Esophagus muscularis mucosa (tissue), 4 donors: Measurements from ENCODE around the gene BEST1. TPM values are rescaled to one million over a fixed set of nuclear protein-coding genes. Genes with fewer than 3 reads are reported as not detected.

Experiments used
- DNase-seq: peaks from one replicate; pipeline ENCODE4 v3.0.0-alpha.2; 2017; ENCODE audit errors: extremely low spot score
- H3K27ac ChIP-seq, 4 donors: fragments of 200-600 bp; sonication (generic); replicated peaks in 1 of 4; 1 replicate in 3 of 4; 2 replicates in 1 of 4; pipeline ENCODE4 v1.5.1; 2016 to 2019; ENCODE audit warnings: mild to moderate bottlenecking in 1 of 4
- H3K27me3 ChIP-seq, 4 donors: fragments of 200-600 bp; sonication (generic); one replicate each; pipeline versions ENCODE4 v1.5.1 to v1.6.0; 2016 to 2019
- H3K36me3 ChIP-seq, 4 donors: fragments of 200-600 bp; sonication (generic); one replicate each; pipeline ENCODE4 v1.5.1; 2016 to 2019
- H3K4me1 ChIP-seq, 4 donors: fragments of 200-600 bp; sonication (generic); one replicate each; pipeline ENCODE4 v1.5.1; 2016 to 2019
- H3K4me3 ChIP-seq, 4 donors: fragments of 200-600 bp; sonication (generic); 1 replicate in 2 of 4; 2 replicates in 2 of 4; pipeline ENCODE4 v1.5.1; 2016 to 2019; ENCODE audit warnings: mild to moderate bottlenecking in 4 of 4, moderate library complexity in 1 of 4
- H3K9me3 ChIP-seq, 4 donors: fragments of 200-600 bp; sonication (generic); 1 replicate in 3 of 4; 2 replicates in 1 of 4; pipeline ENCODE4 v1.5.1; 2016 to 2019
- CTCF ChIP-seq, 3 experiments: fragments of 200-600 bp in 2 of 3; fragments of 450-650 bp in 1 of 3; sonication (generic) in 2 of 3; IDR thresholded peaks; one replicate each; pipeline ENCODE4 v1.5.1; 2017 to 2019; ENCODE audit warnings: antibody characterized with exemption in 3 of 3, mild to moderate bottlenecking in 2 of 3, moderate library complexity in 1 of 3
- EP300 ChIP-seq: sonication (generic); formaldehyde crosslinking; IDR thresholded peaks from one replicate; pipeline ENCODE4 v1.6.1; 2017; ENCODE audit warnings: antibody characterized with exemption
- POLR2A ChIP-seq: fragments of 450-650 bp; IDR thresholded peaks from one replicate; pipeline ENCODE4 v1.6.1; 2017; ENCODE audit warnings: antibody characterized with exemption, moderate library complexity, mild to moderate bottlenecking, low read depth
- POLR2AphosphoS5 ChIP-seq, 2 donors: sonication (generic); formaldehyde crosslinking; IDR thresholded peaks; one replicate each; pipeline ENCODE4 v1.6.1; 2017; ENCODE audit warnings: antibody characterized with exemption in 2 of 2
- WGBS: methylation state at CpG from one replicate; pipeline ENCODE4 v1.1.5; 2018; 5-methylcytosine and 5-hydroxymethylcytosine counted together
- intact Hi-C: fragments of 100-400 bp; cut with DNase I; formaldehyde crosslinking; loops from one replicate; pipeline ENCODE4 v1.15.1; 2023
- total RNA-seq, 4 donors: library from RNA; depleted of rRNA; stranded (reverse); fragments of >200 nt; gene quantifications; one replicate each; pipeline versions ENCODE4 v1.1.0 to v1.2.1, GENCODE V29; 2016

BEST1 gene
- total RNA-seq, 4 donors from 2014 or later, result 2.2 to 5.0 (median 4.3) TPM

- Histone ChIP-seq H3K4me3 (peak overlapping the region; percentile 49 to 64 (median 52)), H3K9me3 (no peaks in the 10 kb centered on the region), H3K27ac (peak overlapping the region; percentile 69 to 81 (median 76)), H3K27me3 (peaks cover 0 to 36% (median 0%) of the 10 kb centered on the region in 4 donors), H3K4me1 (peaks cover 16 to 36% (median 23%) of the 10 kb centered on the region in 4 donors), H3K36me3 (peaks cover 0 to 29% (median 5%) of the 10 kb centered on the region in 4 donors)
- no peak for DNase-seq
- intact Hi-C loops, result loop anchor here (5.0 kb wide), 1 partner anchor 127 kb away; no protein-coding TSS in a partner anchor
- TF ChIP-seq CTCF (IDR thresholded peaks at IDR 0.05) (peak in 1 of 3 experiments; percentile 23), POLR2A (peak; percentile 37), EP300 (no peak), POLR2AphosphoS5 (IDR thresholded peaks at IDR 0.05) (peak; percentile 74 to 78)
- 7% methylated on average over 17 of the region's 21 CpGs for WGBS
Observed at GRCh38 chr11:61954851-61955421, 4.8 kb downstream of the BEST1 start.

DNA sequence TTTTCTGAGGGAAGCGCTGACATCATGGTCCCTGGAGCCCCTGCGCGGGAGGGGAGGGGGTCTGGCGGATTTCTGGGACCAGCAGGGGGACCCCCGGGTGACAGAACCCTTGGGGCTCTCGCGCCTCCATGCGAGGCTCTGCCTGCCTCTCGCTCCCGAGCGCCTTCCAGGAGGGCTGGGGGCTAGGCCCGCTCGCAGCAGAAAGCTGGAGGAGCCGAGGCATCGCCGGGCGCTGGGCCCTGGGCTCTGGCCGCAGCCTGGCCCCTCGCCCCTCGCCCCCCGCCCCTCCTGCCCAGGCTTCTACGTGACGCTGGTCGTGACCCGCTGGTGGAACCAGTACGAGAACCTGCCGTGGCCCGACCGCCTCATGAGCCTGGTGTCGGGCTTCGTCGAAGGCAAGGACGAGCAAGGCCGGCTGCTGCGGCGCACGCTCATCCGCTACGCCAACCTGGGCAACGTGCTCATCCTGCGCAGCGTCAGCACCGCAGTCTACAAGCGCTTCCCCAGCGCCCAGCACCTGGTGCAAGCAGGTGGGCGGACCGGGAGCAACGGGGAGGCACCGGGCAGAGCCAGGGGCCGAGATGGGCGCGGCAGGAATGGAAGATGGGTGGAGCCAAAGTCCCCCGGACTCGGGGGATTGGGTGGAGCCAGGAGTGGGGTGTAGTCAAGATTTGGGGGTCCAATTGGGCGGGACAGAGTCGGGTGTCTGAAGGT lies 5.4 kb downstream of the BEST1 start:
- TF ChIP-seq POLR2AphosphoS5 (IDR thresholded peaks at IDR 0.05) (peak in 1 of 2 donors; percentile 34), POLR2A (no peak), CTCF (IDR thresholded peaks at IDR 0.05) (peak in 1 of 3 experiments; percentile 1)
- Histone ChIP-seq H3K4me1 (peaks cover 18 to 35% (median 22%) of the 10 kb centered on the region in 4 donors), H3K27me3 (peaks cover 0 to 36% (median 0%) of the 10 kb centered on the region in 4 donors), H3K9me3 (no peaks in the 10 kb centered on the region), H3K36me3 (peaks cover 0 to 29% (median 5%) of the 10 kb centered on the region in 4 donors), H3K4me3 (peak overlapping the region; percentile 49 to 64 (median 52)), H3K27ac (peak overlapping the region; percentile 69 to 81 (median 76))
- WGBS, result 20% methylated on average over 10 of the region's 56 CpGs
- DNase-seq, result no peak
- intact Hi-C loops, result no loop called here

GRCh38 chr11:61956191-61957020 lies 6.3 kb downstream of the BEST1 start:
- H3K27me3 ChIP-seq, result peaks cover 0 to 35% (median 0%) of the 10 kb centered on the region in 4 donors
- H3K36me3 ChIP-seq, result peaks cover 0 to 29% (median 5%) of the 10 kb centered on the region in 4 donors
- H3K4me1 ChIP-seq, result peaks cover 25 to 43% (median 30%) of the 10 kb centered on the region in 4 donors
- peak overlapping the region; percentile 49 to 64 (median 52) for H3K4me3 ChIP-seq
- peak overlapping the region; percentile 69 to 81 (median 76) for H3K27ac ChIP-seq
- no peak for TF ChIP-seq CTCF (IDR thresholded peaks at IDR 0.05)
- 97% methylated on average over 15 of the region's 20 CpGs for WGBS
- intact Hi-C loops, result no loop called here
- H3K9me3 ChIP-seq, result no peaks in the 10 kb centered on the region
- no peak for DNase-seq

- Histone ChIP-seq H3K27ac (no peak overlapping the region), H3K4me3 (no peak overlapping the region), H3K9me3 (no peaks in the 10 kb centered on the region), H3K4me1 (peaks cover 31 to 51% (median 38%) of the 10 kb centered on the region in 4 donors), H3K27me3 (peaks cover 0 to 27% (median 0%) of the 10 kb centered on the region in 4 donors), H3K36me3 (peaks cover 0 to 35% (median 5%) of the 10 kb centered on the region in 4 donors)
- TF ChIP-seq POLR2A, result no peak
- no peak for TF ChIP-seq EP300
- no peak for TF ChIP-seq CTCF (IDR thresholded peaks at IDR 0.05)
- no peak for TF ChIP-seq POLR2AphosphoS5 (IDR thresholded peaks at IDR 0.05)
- no peak for DNase-seq
- 91% methylated on average over 7 of the region's 7 CpGs for WGBS
- intact Hi-C loops, result no loop called here
Observed at GRCh38 chr11:61957021-61957770, 7.0 kb downstream of the BEST1 start.
